Esophagus (tissue), 2 donors: Measurements from ENCODE around the gene OR1D2. TPM values are rescaled to one million over a fixed set of nuclear protein-coding genes. Genes with fewer than 3 reads are reported as not detected.
"Not testable (repeated sequence)": the region's sequence is repeated elsewhere in the genome, so short reads cannot be mapped to it uniquely, and the experiment has no call there.

Experiments
- H3K27ac ChIP-seq, 2 donors: one replicate each; pipeline ENCODE4 v1.5.1; 2013; ENCODE audit warnings: low read depth in 2 of 2, mild to moderate bottlenecking in 2 of 2, inconsistent platforms in 1 of 2, low read length in 1 of 2, moderate library complexity in 1 of 2
- H3K27me3 ChIP-seq, 2 donors: one replicate each; pipeline ENCODE4 v1.6.1; 2013; ENCODE audit warnings: low read length in 2 of 2, control low read depth in 1 of 2, mild to moderate bottlenecking in 1 of 2; ENCODE audit not compliant: insufficient read depth in 2 of 2, control insufficient read depth in 1 of 2
- H3K36me3 ChIP-seq, 2 donors: one replicate each; pipeline ENCODE4 v1.6.1; 2013; ENCODE audit warnings: low read length in 1 of 2; ENCODE audit not compliant: control insufficient read depth in 2 of 2, insufficient read depth in 2 of 2
- H3K4me1 ChIP-seq, 2 donors: one replicate each; pipeline ENCODE4 v1.6.1; 2013; ENCODE audit warnings: low read length in 1 of 2; ENCODE audit not compliant: control insufficient read depth in 2 of 2, insufficient read depth in 2 of 2
- H3K4me3 ChIP-seq, 2 donors: one replicate each; pipeline ENCODE4 v1.5.1; 2013; ENCODE audit warnings: low read length in 2 of 2, mild to moderate bottlenecking in 2 of 2, low read depth in 1 of 2, moderate library complexity in 1 of 2
- H3K9me3 ChIP-seq, 2 donors: one replicate each; pipeline ENCODE4 v1.6.1; 2013; ENCODE audit warnings: mild to moderate bottlenecking in 2 of 2, low read depth in 1 of 2, low read length in 1 of 2, moderate library complexity in 1 of 2; ENCODE audit not compliant: control insufficient read depth in 2 of 2, insufficient read depth in 1 of 2
- WGBS, 2 donors: extraction: QIAGEN DNeasy Blood & Tissue Kit; methylation state at CpG; one replicate each; pipeline ENCODE4 v1.1.7; 2013; 5-methylcytosine and 5-hydroxymethylcytosine counted together
- polyA plus RNA-seq, 2 donors: library from polyadenylated mRNA; stranded (reverse); fragments of 200-250 nt; gene quantifications; one replicate each; pipeline ENCODE4 v1.2.3, GENCODE V29; 2013
- donor health status: healthy with polysubstance abuse.
- donor health status: Bipolar disorder and iron deficiency.

The OR1D2 gene, protein sequence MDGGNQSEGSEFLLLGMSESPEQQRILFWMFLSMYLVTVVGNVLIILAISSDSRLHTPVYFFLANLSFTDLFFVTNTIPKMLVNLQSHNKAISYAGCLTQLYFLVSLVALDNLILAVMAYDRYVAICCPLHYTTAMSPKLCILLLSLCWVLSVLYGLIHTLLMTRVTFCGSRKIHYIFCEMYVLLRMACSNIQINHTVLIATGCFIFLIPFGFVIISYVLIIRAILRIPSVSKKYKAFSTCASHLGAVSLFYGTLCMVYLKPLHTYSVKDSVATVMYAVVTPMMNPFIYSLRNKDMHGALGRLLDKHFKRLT
- not detected for polyA plus RNA-seq

DNA sequence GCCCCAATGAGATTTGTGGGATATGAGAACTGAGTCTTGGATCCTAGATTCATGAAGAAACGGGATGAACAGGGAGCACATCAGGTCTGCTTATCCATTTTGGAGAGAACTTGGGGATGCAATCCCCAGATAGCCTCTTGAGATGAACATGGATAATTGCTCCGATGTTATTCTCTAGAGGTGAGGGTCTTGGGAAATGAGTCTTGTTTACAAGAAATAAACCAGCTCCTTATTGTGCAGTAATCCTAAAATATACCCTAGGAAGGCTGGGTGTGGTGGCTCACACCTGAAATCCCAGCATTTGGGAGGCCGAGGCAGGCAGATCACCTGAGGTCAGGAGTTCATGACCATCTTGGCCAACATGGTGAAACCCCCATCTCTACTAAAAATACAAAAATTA, at the start of gene OR1D2:
Gene OR1D2 (minus strand): TSS at position 101 of the 400 bp plus-strand sequence. CDS start 11,426 bp downstream, outside the sequence.
- Histone ChIP-seq H3K9me3 (no peaks in the 10 kb centered on the region), H3K27me3 (no peaks in the 10 kb centered on the region), H3K36me3 (no peaks in the 10 kb centered on the region), H3K4me3 (no peak within 1 kb of the TSS), H3K4me1 (no peaks in the 10 kb centered on the region), H3K27ac (no peak within 1 kb of the TSS)
- 68 to 75% methylated on average over 3 of the region's 3 CpGs for WGBS, 2 donors

DNA sequence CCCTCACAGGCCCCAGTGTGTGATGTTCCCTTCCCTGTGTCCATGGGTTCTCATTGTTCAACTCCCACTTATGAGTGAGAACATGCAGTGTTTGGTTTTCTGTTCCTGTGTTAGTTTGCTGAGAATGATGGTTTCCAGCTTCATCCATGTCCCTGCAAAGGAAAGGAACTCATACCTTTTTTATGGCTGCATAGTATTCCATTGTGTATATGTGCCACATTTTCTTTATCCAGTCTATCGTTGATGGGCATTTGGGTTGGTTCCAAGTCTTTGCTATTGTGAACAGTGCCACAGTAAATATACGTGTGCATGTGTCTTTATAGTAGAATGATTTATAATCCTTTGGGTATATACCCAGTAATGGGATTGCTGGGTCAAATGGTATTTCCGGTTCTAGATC, 33.3 kb upstream of the OR1D2 start:
- H3K4me1 ChIP-seq, H3K27ac ChIP-seq, H3K36me3 ChIP-seq, H3K4me3 ChIP-seq, H3K9me3 ChIP-seq, H3K27me3 ChIP-seq: not testable (repeated sequence)
- WGBS, 2 donors: 78 to 83% methylated on average over 2 of the region's 3 CpGs

DNA sequence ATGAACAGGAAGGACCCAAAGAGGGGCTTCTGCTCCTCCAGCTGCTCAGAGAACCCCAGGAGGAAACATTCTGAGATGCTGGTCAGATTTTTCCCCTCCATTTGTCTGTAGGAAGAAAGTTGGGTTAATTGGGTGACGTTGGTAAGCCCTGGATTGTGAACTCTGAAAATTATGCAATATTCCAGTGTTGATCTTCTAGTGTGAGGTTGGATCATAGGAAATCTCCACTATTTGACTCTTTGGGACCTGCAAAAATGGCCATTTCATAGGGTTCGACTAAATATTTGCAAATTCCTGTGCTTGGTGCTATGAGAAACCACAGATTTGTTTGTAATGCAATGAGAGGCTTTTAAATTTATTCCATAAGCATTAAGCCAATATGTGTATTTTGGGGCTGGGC, 23.2 kb upstream of the OR1D2 start, which contains the start of gene OR1G1:
Gene OR1G1 (minus strand): TSS at position 101 of the 400 bp plus-strand sequence. CDS start 0 bp downstream, at position 101.
- Histone ChIP-seq H3K27me3 (no peaks in the 10 kb centered on the region), H3K36me3 (no peaks in the 10 kb centered on the region), H3K27ac (no peak within 1 kb of the TSS), H3K4me1 (no peaks in the 10 kb centered on the region), H3K9me3 (peaks cover 0 to 3% of the 10 kb centered on the region in 2 donors), H3K4me3 (no peak within 1 kb of the TSS)
- 68 to 78% methylated on average over 2 of the region's 2 CpGs for WGBS, 2 donors

DNA sequence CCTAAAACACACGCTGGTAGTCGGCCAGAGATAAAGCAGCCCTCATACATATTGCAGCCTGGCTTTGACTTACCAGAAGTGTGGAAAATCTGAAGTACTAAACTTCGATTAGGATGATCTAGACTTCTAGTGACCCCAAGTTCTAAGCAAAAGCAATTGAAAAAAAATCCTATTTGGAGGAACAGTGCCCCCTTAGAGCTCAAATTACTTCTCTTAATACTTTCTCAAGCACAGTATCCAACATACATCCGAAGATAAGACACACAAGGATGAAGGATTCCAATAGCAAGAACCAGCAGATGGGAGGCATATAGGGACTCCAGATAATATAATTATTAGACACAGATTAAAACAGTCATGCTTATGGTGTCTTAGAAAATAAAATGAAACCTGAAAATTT, 30.4 kb downstream of the OR1D2 start:
- H3K27ac ChIP-seq, H3K36me3 ChIP-seq, H3K4me3 ChIP-seq, H3K4me1 ChIP-seq, H3K27me3 ChIP-seq, H3K9me3 ChIP-seq: not testable (repeated sequence)
- WGBS, 2 donors: 81 to 82% methylated on average over 4 of the region's 4 CpGs

DNA sequence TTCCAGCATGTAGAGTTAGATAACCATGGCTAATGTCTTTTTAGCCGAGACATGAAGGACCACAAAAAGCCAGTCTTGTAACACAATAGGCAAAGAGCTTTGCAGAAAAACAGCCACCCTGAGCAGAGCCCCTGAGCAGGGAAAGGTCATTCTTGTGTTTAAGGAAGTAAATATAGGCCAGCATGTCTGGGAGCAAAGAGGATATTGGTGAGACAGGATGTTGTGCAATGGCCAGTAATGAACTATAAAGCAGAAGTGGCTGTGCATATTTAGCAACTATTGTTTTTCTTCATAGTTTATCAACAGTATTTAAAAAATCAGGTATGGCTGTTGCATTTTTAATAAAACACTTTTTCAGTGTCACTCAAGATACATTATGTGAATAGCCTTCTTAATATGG, 39.0 kb downstream of the OR1D2 start:
- not testable (repeated sequence) for H3K4me1 ChIP-seq, H3K9me3 ChIP-seq, H3K36me3 ChIP-seq, H3K4me3 ChIP-seq, H3K27ac ChIP-seq, H3K27me3 ChIP-seq
- no CpG with 5 or more reads among the region's 1 CpG for WGBS, 2 donors

DNA sequence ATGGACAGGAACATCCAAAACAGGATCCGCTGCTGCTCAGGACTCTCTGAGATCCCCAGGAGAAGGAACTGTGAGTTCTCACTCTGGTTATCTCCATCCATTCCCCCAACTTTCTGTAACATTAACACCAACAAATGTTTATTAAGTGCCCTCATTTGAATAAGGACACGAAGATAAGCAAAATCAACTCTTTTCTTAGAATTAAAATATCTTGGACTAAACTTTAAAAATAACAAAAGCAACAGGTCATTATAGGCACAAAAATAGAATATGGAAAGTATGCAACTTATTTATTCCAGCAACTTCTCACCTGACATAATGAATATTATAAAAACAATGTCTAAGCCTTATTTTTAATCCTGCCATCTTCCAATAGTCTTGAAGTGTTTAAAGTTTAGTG, 40.7 kb downstream of the OR1D2 start, which contains the start of gene OR1D5:
Gene OR1D5 (minus strand): TSS at position 101 of the 400 bp plus-strand sequence. CDS start 0 bp downstream, at position 101.
- not testable (repeated sequence) for H3K4me3 ChIP-seq, H3K27ac ChIP-seq, H3K9me3 ChIP-seq, H3K36me3 ChIP-seq, H3K4me1 ChIP-seq, H3K27me3 ChIP-seq
- 60 to 67% methylated on average over 1 of the region's 2 CpGs for WGBS, 2 donors

DNA sequence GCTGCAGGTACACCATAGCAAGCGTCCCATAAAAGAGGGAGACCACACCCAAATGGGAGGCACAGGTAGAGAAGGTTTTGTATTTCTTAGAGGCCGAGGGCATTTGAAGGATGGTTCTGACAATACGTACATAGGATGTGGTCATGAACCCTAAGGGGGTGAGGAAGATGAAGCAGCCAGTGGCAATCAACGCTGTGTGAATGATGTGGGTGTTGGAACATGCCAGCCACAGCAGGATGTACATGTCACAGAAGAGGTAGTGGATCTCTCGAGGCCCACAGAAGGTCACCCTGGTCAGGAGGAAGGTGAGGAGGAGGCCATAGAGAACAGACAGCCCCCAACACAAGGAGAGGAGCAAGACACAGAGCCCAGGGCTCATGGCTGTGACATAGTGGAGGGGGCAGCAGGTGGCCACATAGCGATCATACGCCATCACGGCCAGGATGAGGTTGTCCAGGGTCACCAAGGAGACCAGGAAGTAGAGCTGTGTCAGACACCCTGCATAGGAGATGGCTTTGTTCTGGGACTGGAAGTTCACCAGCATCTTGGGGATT, 41.3 kb downstream of the OR1D2 start:
- WGBS, 2 donors: 81 to 83% methylated on average over 8 of the region's 8 CpGs

DNA sequence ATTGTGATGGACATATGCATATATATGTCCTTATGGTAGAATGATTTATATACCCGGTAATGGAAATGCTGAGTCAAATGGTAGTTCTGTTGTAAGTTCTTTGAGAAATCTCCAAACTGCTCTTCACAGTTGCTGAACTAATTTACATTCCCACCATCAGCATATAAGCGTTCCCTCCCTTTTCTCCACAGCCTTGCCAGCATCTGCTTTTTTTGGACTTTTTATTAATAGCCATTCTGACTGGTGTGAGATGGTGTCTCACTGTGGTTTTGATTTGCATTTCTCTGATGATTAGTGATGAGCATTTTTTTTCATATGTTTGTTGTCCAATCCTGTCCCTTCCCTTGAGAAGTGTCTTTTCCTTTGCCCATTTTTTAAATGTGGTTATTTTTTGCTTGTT, 49.4 kb downstream of the OR1D2 start:
- not testable (repeated sequence) for H3K36me3 ChIP-seq, H3K9me3 ChIP-seq, H3K4me3 ChIP-seq, H3K4me1 ChIP-seq, H3K27me3 ChIP-seq, H3K27ac ChIP-seq
- WGBS, 2 donors: 94 to 96% methylated on average over 1 of the region's 2 CpGs

More for the DNA sequence above, 41.3 kb downstream of the OR1D2 start:
- H3K36me3 ChIP-seq, H3K9me3 ChIP-seq, H3K4me1 ChIP-seq, H3K4me3 ChIP-seq, H3K27me3 ChIP-seq, H3K27ac ChIP-seq: not testable (repeated sequence)

DNA sequence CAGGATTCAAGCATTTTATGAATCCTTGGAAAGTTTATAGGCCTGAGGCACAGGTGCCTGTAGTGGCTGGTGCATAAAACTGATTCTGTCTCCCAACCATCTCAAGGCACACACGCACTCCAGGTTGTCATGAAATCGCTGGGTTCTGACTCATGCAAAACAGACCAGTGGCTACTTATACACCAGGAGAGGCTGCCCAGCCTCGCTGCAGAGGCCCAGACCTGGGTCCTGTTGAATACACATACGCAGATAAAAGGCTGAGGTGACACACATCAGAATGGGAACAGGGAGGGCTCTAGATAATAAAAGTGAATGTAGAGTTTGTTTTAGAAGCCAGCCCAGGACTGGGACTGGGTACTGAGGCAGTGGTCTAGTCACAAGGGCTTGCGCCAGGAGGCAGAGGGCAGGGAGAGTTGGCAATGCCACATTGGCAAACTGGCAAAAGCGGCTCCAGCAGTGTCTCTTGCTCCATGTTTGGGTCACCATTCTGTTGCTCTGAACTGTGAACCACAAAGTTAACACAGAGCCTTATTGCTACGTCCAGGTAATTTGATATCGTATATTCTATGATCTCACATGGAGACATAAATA, 54.4 kb downstream of the OR1D2 start:
- Histone ChIP-seq H3K4me1 (no peaks in the 10 kb centered on the region), H3K27ac (no peak overlapping the region), H3K36me3 (no peaks in the 10 kb centered on the region), H3K4me3 (no peak overlapping the region), H3K9me3 (no peaks in the 10 kb centered on the region), H3K27me3 (no peaks in the 10 kb centered on the region)
- 85 to 91% methylated on average over 8 of the region's 8 CpGs for WGBS, 2 donors
